PC-3 (cell line): ENCODE measurements around the gene AGAP3. TPM values are rescaled to one million over a fixed set of nuclear protein-coding genes. Genes with fewer than 3 reads are reported as not detected.

Experiments
- ATAC-seq: fragments of 200-7000 bp; cut with Tn5 transposase; 2 replicates; pipeline ENCODE4 v1.9.1; 2020; ENCODE audit warnings: mild to moderate bottlenecking, moderate library complexity
- BruUV-seq: library from RNA; stranded (reverse); fragments of 400-500 nt; replicated peaks from 2 replicates; lab custom pipeline; 2021; lab: Mats Ljungman, UMichigan
- CTCF ChIA-PET: fragments of 300-600 bp; sonication (Branson Sonifier 250); formaldehyde crosslinking; loops from one replicate; lab custom pipeline; 2022; ENCODE audit warnings: antibody characterized with exemption; lab: Charles Lee
- POLR2A ChIA-PET: fragments of 300-600 bp; sonication (Branson Sonifier 250); formaldehyde crosslinking; loops from one replicate; lab custom pipeline; 2022; ENCODE audit warnings: antibody characterized with exemption; ENCODE audit not compliant: unreplicated experiment; lab: Charles Lee
- DNase-seq: peaks from one replicate; pipeline ENCODE4 v3.0.0-alpha.2; 2015
- H2AFZ ChIP-seq: fragments of 300-600 bp; sonication (generic); 2 replicates; pipeline ENCODE4 v1.6.0; 2016; ENCODE audit warnings: antibody characterized with exemption, low read length
- H3F3A ChIP-seq: fragments of 300-600 bp; sonication (generic); one replicate; pipeline ENCODE4 v1.6.0; 2017; ENCODE audit warnings: antibody characterized with exemption, low read length, control low read depth, mild to moderate bottlenecking; ENCODE audit not compliant: unreplicated experiment
- H3K27ac ChIP-seq: fragments of 300-600 bp; sonication (generic); 2 replicates; pipeline ENCODE4 v1.5.1; 2016; ENCODE audit warnings: mild to moderate bottlenecking, low read length
- H3K27me3 ChIP-seq: fragments of 300-600 bp; sonication (generic); 2 replicates; pipeline ENCODE4 v1.6.1; 2016; ENCODE audit warnings: low read length, mixed read lengths
- H3K36me3 ChIP-seq: fragments of 300-600 bp; sonication (generic); 2 replicates; pipeline ENCODE4 v1.6.1; 2016; ENCODE audit warnings: low read depth, mixed run types, low read length, mixed read lengths
- H3K4me1 ChIP-seq: fragments of 300-600 bp; sonication (generic); 2 replicates; pipeline ENCODE4 v1.5.1; 2016; ENCODE audit warnings: low read length; ENCODE audit not compliant: insufficient read depth
- H3K4me2 ChIP-seq: fragments of 300-600 bp; sonication (generic); 2 replicates; pipeline ENCODE4 v1.6.0; 2016; ENCODE audit warnings: low read length
- H3K4me3 ChIP-seq: fragments of 300-600 bp; sonication (generic); 2 replicates; pipeline ENCODE4 v1.5.1; 2016; ENCODE audit warnings: mild to moderate bottlenecking, low read length, mixed read lengths
- H3K79me2 ChIP-seq: fragments of 300-600 bp; sonication (generic); 2 replicates; pipeline ENCODE4 v1.6.1; 2017; ENCODE audit warnings: low read length, mixed read lengths
- H3K9ac ChIP-seq: fragments of 300-600 bp; sonication (generic); 2 replicates; pipeline ENCODE4 v1.6.0; 2016; ENCODE audit warnings: mild to moderate bottlenecking, low read length
- H3K9me2 ChIP-seq: fragments of 300-600 bp; sonication (generic); replicated peaks from 2 replicates; pipeline ENCODE4 v1.6.1; 2016; ENCODE audit warnings: mixed run types, low read length, mixed read lengths
- H3K9me3 ChIP-seq: fragments of 300-600 bp; sonication (generic); 2 replicates; pipeline ENCODE4 v1.6.1; 2016; ENCODE audit warnings: low read length, mixed read lengths
- H4K20me1 ChIP-seq: fragments of 300-600 bp; sonication (generic); 2 replicates; pipeline ENCODE4 v1.6.1; 2016; ENCODE audit warnings: low read length, mixed read lengths
- CTCF ChIP-seq: fragments of 300-600 bp; sonication (generic); conservative IDR thresholded peaks from 2 replicates; pipeline ENCODE4 v1.5.1; 2017; ENCODE audit warnings: antibody characterized with exemption, low read depth, mild to moderate bottlenecking, low read length
- EZH2 ChIP-seq: fragments of 300-600 bp; sonication (generic); IDR thresholded peaks from one replicate; pipeline ENCODE4 v1.6.1; 2017; ENCODE audit warnings: antibody characterized with exemption, mild to moderate bottlenecking, low read length; ENCODE audit not compliant: unreplicated experiment
- EZH2phosphoT487 ChIP-seq: fragments of 300-600 bp; sonication (generic); IDR thresholded peaks from 2 replicates; pipeline ENCODE4 v1.6.1; 2018; ENCODE audit warnings: mild to moderate bottlenecking, antibody characterized with exemption, low read length, borderline replicate concordance
- intact Hi-C: fragments of 100-400 bp; cut with micrococcal nuclease; formaldehyde crosslinking; loops from 2 replicates; pipeline ENCODE4 v1.9.0; 2023
- total RNA-seq: library from RNA; depleted of rRNA; stranded (reverse); fragments of >200 nt; gene quantifications from 2 replicates; pipeline ENCODE4 v1.2.3, GENCODE V29; 2014

Gene AGAP3
- total RNA-seq, 1 experiment from 2014 or later = 53.5 TPM

- Histone ChIP-seq H4K20me1 (no peaks in the 10 kb centered on the region), H3K9me2 (no peaks in the 10 kb centered on the region), H3K9ac (no peak overlapping the region), H3K27me3 (no peaks in the 10 kb centered on the region), H3K27ac (no peak overlapping the region), H2AFZ (no peak overlapping the region), H3K4me1 (peaks cover 30% of the 10 kb centered on the region), H3K4me3 (no peak overlapping the region), H3K36me3 (peaks cover 28% of the 10 kb centered on the region), H3F3A (no peaks in the 10 kb centered on the region), H3K9me3 (no peaks in the 10 kb centered on the region), H3K79me2 (peaks cover 39% of the 10 kb centered on the region), H3K4me2 (no peak overlapping the region)
- TF ChIP-seq EZH2phosphoT487 (no peak), EZH2 (no peak), CTCF (no peak)
- DNase-seq = no peak
- ChIA-PET POLR2A (no interaction called here), CTCF (no interaction called here)
- BruUV-seq = TSS peak; percentile 3
- intact Hi-C loops = no loop called here
- ATAC-seq = no peak
Observed at GRCh38 chr7:151064454-151064853, 21.8 kb upstream of the AGAP3 start.

- ChIA-PET POLR2A (no interaction called here), CTCF (no interaction called here)
- no peak for ATAC-seq
- H3K4me2 ChIP-seq = no peak overlapping the region
- H2AFZ ChIP-seq = no peak overlapping the region
- H3K9me2 ChIP-seq = no peaks in the 10 kb centered on the region
- H3K79me2 ChIP-seq = peaks cover 34% of the 10 kb centered on the region
- peaks cover 30% of the 10 kb centered on the region for H3K4me1 ChIP-seq
- no TSS peak for BruUV-seq
- no peaks in the 10 kb centered on the region for H3K9me3 ChIP-seq
- TF ChIP-seq EZH2 (no peak), CTCF (no peak), EZH2phosphoT487 (no peak)
- no peaks in the 10 kb centered on the region for H4K20me1 ChIP-seq
- intact Hi-C loops = no loop called here
- H3K4me3 ChIP-seq = no peak overlapping the region
- peaks cover 28% of the 10 kb centered on the region for H3K36me3 ChIP-seq
- H3K9ac ChIP-seq = no peak overlapping the region
- H3F3A ChIP-seq = no peaks in the 10 kb centered on the region
- no peak overlapping the region for H3K27ac ChIP-seq
- no peaks in the 10 kb centered on the region for H3K27me3 ChIP-seq
- no peak for DNase-seq
Observed at GRCh38 chr7:151064993-151065392, 21.3 kb upstream of the AGAP3 start.

- Histone ChIP-seq H3K27me3 (no peaks in the 10 kb centered on the region), H3K36me3 (peaks cover 28% of the 10 kb centered on the region), H3K9me3 (no peaks in the 10 kb centered on the region), H3K9ac (no peak overlapping the region), H3K9me2 (no peaks in the 10 kb centered on the region), H4K20me1 (no peaks in the 10 kb centered on the region), H2AFZ (no peak overlapping the region), H3K4me3 (no peak overlapping the region), H3K4me1 (peaks cover 29% of the 10 kb centered on the region), H3F3A (no peaks in the 10 kb centered on the region), H3K4me2 (no peak overlapping the region), H3K27ac (no peak overlapping the region), H3K79me2 (peaks cover 29% of the 10 kb centered on the region)
- no peak for DNase-seq
- POLR2A ChIA-PET = no interaction called here
- ATAC-seq = no peak
- no TSS peak for BruUV-seq
- CTCF ChIA-PET = no interaction called here
- intact Hi-C loops = no loop called here
- no peak for TF ChIP-seq EZH2
- TF ChIP-seq EZH2phosphoT487 = no peak
- TF ChIP-seq CTCF = no peak
Observed at GRCh38 chr7:151065516-151065915, 20.8 kb upstream of the AGAP3 start.
